Thoracic aorta (tissue), 2 donors: ENCODE data around the gene ZRANB3. TPM values are rescaled to one million over a fixed set of nuclear protein-coding genes. Genes with fewer than 3 reads are reported as not detected.

Experiments
- ATAC-seq: fragments of 150-250 bp; one replicate; pipeline ENCODE4 v1.8.0; 2017; ENCODE audit warnings: low read depth; ENCODE audit not compliant: insufficient number of reproducible peaks, low FRiP score
- DNase-seq: peaks from one replicate; pipeline ENCODE4 v3.0.0-alpha.2; 2020; ENCODE audit warnings: low spot score
- H3K27ac ChIP-seq, 2 donors: fragments of 200-600 bp; sonication (generic); 1 replicate in 1 of 2; 2 replicates in 1 of 2; pipeline ENCODE4 v1.5.1; 2016; ENCODE audit warnings: mild to moderate bottlenecking in 2 of 2, moderate library complexity in 2 of 2
- H3K27me3 ChIP-seq: fragments of 200-600 bp; sonication (generic); replicated peaks from 2 replicates; pipeline ENCODE4 v1.6.0; 2016; ENCODE audit warnings: mild to moderate bottlenecking; ENCODE audit not compliant: insufficient read depth
- H3K36me3 ChIP-seq: fragments of 200-600 bp; sonication (generic); one replicate; pipeline ENCODE4 v1.5.1; 2016
- H3K4me1 ChIP-seq, 2 donors: fragments of 200-600 bp; sonication (generic); 1 replicate in 1 of 2; 2 replicates in 1 of 2; pipeline versions ENCODE4 v1.5.1 to v1.6.0; 2016; ENCODE audit warnings: low read depth in 2 of 2, mild to moderate bottlenecking in 1 of 2; ENCODE audit not compliant: control insufficient read depth in 1 of 2
- H3K4me3 ChIP-seq: fragments of 200-600 bp; sonication (generic); 2 replicates; pipeline ENCODE4 v1.5.1; 2016; ENCODE audit warnings: mild to moderate bottlenecking
- H3K9me3 ChIP-seq: fragments of 200-600 bp; sonication (generic); 2 replicates; pipeline ENCODE4 v1.5.1; 2016
- CTCF ChIP-seq: fragments of 200-600 bp; sonication (generic); IDR thresholded peaks from one replicate; pipeline ENCODE4 v1.5.1; 2019; ENCODE audit warnings: antibody characterized with exemption
- total RNA-seq, 2 donors: library from RNA; depleted of rRNA; stranded (reverse); fragments of >200 nt; gene quantifications; one replicate each; pipeline versions ENCODE4 v1.1.0 to v1.2.3, GENCODE V29; 2016

ZRANB3 gene
- total RNA-seq, 2 donors from 2014 or later: 3.2 to 4.2 TPM

DNA sequence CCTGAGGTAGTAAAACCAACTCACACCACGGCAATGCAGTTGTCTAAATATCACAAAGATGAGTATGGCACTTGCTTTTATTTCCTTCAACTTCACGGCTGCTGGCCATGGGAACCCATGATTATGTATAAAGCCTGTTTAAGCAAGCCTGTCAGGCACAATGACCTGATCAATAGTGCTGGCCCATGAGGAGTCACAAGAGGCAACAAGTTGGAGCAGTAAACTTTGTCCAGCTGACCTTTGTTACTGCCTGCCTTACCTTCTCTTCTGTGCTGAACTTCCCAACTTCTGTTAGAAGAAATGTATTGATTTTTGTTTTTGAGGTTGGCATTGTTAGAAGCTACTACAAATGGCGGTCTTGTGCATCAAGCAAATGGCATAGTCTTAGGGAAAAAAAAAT is 327.1 kb downstream of the ZRANB3 start:
- ATAC-seq (no peak), DNase-seq (no peak)
- Histone ChIP-seq H3K27ac (no peak overlapping the region), H3K4me1 (no peaks in the 10 kb centered on the region), H3K27me3 (no peaks in the 10 kb centered on the region), H3K9me3 (no peaks in the 10 kb centered on the region), H3K4me3 (no peak overlapping the region), H3K36me3 (peaks cover 4% of the 10 kb centered on the region)
- no peak for TF ChIP-seq CTCF

- H3K27ac ChIP-seq: no peak overlapping the region
- DNase-seq: no peak
- H3K9me3 ChIP-seq: no peaks in the 10 kb centered on the region
- no peaks in the 10 kb centered on the region for H3K27me3 ChIP-seq
- peaks cover 4% of the 10 kb centered on the region for H3K36me3 ChIP-seq
- no peaks in the 10 kb centered on the region for H3K4me1 ChIP-seq
- no peak for TF ChIP-seq CTCF
- no peak overlapping the region for H3K4me3 ChIP-seq
- no peak for ATAC-seq
Observed at GRCh38 chr2:135202751-135203150, 328.3 kb downstream of the ZRANB3 start.

DNA sequence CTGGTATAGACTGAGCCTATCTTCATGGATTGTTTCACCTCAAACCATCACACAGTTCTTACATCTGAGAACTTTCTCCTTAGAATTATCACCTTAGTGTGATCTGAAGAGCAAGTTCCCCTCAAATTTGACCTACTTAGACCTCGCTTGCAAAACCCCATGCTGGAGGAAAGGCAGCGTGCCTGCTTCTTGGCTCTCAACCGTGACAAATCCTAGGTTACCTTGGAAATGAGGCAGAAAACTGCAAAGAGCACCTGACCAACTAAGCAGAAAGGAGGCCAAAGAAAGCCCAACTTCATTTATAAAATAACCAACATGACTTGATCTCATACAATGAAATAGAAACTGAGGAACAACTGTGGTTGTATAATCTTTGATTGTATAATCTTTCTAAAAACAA is 332.5 kb downstream of the ZRANB3 start:
- no peaks in the 10 kb centered on the region for H3K36me3 ChIP-seq
- H3K27ac ChIP-seq: no peak overlapping the region
- H3K4me3 ChIP-seq: no peak overlapping the region
- H3K27me3 ChIP-seq: no peaks in the 10 kb centered on the region
- ATAC-seq (no peak), DNase-seq (no peak)
- no peaks in the 10 kb centered on the region for H3K9me3 ChIP-seq
- no peaks in the 10 kb centered on the region for H3K4me1 ChIP-seq
- no peak for TF ChIP-seq CTCF

GRCh38 chr2:135190799-135191198 is 340.2 kb downstream of the ZRANB3 start:
- H3K4me3 ChIP-seq: no peak overlapping the region
- no peaks in the 10 kb centered on the region for H3K27me3 ChIP-seq
- no peak for TF ChIP-seq CTCF
- H3K4me1 ChIP-seq: no peaks in the 10 kb centered on the region
- H3K27ac ChIP-seq: no peak overlapping the region
- no peaks in the 10 kb centered on the region for H3K36me3 ChIP-seq
- DNase-seq (no peak), ATAC-seq (no peak)
- H3K9me3 ChIP-seq: no peaks in the 10 kb centered on the region

- H3K27me3 ChIP-seq: no peaks in the 10 kb centered on the region
- no peaks in the 10 kb centered on the region for H3K4me1 ChIP-seq
- no peaks in the 10 kb centered on the region for H3K36me3 ChIP-seq
- H3K4me3 ChIP-seq: no peak overlapping the region
- TF ChIP-seq CTCF: no peak
- H3K9me3 ChIP-seq: no peaks in the 10 kb centered on the region
- ATAC-seq: no peak
- DNase-seq: no peak
- H3K27ac ChIP-seq: no peak overlapping the region
Observed at GRCh38 chr2:135189148-135189547, 341.9 kb downstream of the ZRANB3 start.
